OCI-LY7 (cell line): ENCODE data around the gene RRM1.

Experiments used
- EZH2phosphoT487 ChIP-seq: fragments of 200-600 bp; sonication (generic); IDR thresholded peaks from 2 replicates; pipeline ENCODE4 v1.6.1; 2018; ENCODE audit warnings: low read depth, borderline replicate concordance, mild to moderate bottlenecking, mixed run types, antibody characterized with exemption, low read length, moderate library complexity, mixed read lengths
- TF ChIP-seq, protein P1 (sequence below): fragments of 200-600 bp; sonication (generic); conservative IDR thresholded peaks from 2 replicates; pipeline ENCODE4 v1.5.1; 2014; ENCODE audit warnings: mild to moderate bottlenecking, antibody characterized with exemption, low read length, moderate library complexity, mixed read lengths

DNA sequence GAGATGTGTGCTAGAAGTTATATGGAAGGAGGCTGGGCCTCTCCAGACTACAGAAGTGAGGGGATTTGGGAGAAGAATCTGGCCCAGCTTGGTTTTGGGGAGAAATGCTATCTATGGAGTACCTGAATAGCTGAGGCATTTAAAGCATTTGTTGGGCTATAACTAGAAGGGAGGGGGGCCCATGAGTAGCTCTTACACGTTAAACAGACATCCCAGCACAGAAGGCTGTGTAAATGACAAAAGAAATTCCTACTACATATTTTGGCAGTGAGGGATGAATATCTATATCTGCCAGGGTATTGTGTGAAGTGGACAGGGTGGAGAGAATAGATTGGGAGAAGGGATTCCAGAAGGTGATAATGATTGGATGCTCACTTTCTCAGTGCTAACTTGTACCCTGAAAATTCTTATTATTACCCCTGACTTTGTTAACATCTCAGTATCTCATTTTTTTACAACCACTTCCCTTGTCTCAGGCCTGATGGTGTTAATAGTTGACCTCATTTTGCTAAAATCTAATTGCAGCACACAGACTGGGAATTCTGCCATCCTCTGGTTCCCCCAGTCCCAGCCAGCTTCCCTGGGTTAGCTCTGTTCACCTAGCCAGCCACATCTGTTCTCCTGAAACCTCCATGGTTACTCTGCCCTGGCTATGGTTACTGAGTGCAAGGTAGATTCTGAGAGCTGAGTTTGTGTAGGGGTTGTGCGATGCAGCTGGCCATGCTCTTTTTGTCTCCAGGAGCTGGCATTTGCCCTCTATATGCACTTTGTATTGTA is 28.8 kb upstream of the RRM1 start:
- TF ChIP-seq, protein P1, sequence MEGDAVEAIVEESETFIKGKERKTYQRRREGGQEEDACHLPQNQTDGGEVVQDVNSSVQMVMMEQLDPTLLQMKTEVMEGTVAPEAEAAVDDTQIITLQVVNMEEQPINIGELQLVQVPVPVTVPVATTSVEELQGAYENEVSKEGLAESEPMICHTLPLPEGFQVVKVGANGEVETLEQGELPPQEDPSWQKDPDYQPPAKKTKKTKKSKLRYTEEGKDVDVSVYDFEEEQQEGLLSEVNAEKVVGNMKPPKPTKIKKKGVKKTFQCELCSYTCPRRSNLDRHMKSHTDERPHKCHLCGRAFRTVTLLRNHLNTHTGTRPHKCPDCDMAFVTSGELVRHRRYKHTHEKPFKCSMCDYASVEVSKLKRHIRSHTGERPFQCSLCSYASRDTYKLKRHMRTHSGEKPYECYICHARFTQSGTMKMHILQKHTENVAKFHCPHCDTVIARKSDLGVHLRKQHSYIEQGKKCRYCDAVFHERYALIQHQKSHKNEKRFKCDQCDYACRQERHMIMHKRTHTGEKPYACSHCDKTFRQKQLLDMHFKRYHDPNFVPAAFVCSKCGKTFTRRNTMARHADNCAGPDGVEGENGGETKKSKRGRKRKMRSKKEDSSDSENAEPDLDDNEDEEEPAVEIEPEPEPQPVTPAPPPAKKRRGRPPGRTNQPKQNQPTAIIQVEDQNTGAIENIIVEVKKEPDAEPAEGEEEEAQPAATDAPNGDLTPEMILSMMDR = no peak
- no peak for TF ChIP-seq EZH2phosphoT487
